Activated T-cell treated with anti-CD3 and anti-CD28 coated beads for 48 hours (primary cell): ENCODE data around the gene ZNF598.
"Not testable (repeated sequence)": the region's sequence is repeated elsewhere in the genome, so short reads cannot be mapped to it uniquely, and the experiment has no call there.

Experiments used
- DNase-seq: peaks from one replicate; pipeline ENCODE4 v3.0.0-alpha.2; 2020; ENCODE audit warnings: low read depth

The ZNF598 gene

DNA sequence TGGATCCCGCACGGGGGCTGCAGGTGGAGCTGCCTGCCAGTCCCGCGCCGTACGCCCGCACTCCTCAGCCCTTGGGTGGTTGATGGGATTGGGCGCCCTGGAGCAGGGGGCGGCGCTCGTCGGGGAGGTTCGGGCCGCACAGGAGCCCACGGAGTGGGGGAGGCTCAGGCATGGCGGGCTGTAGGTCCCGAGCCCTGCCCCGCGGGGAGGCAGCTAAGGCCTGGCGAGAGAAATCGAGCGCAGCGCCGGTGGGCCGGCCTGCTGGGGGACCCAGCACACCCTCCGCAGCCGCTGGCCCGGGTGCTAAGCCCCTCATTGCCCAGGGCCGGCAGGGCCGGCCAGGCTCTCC lies 51.5 kb downstream of the ZNF598 start:
- DNase-seq: not testable (repeated sequence)

DNA sequence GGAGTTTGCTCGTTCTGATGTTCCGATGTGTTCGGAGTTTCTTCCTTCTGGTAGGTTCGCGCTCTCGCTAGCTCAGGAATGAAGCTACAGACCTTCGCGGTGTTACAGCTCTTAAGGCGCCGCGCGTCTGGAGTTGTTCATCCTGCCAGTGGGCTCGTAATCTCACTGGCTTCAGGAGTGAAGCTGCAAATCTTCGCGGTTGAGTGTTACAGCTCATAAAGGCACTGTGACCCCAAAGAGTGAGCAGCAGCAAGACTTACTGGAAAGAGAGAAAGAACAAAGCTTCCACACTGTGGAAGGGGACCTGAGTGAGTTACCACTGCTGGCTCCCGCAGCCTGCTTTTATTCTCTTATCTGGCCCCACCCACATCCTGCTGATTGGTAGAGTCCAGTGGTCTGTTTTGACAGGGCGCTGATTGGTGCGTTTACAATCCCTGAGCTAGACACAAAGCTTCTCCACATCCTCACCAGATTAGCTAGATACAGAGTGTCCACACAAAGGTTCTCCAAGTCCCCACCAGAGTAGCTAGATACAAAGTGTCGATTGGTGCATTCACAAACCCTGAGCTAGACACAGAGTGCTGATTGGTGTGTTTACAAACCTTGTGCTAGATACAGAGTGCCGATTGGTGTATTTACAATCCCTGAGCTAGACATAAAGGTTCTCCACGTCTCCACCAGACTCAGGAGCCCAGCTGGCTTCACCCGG lies 52.0 kb downstream of the ZNF598 start:
- DNase-seq: not testable (repeated sequence)

DNA sequence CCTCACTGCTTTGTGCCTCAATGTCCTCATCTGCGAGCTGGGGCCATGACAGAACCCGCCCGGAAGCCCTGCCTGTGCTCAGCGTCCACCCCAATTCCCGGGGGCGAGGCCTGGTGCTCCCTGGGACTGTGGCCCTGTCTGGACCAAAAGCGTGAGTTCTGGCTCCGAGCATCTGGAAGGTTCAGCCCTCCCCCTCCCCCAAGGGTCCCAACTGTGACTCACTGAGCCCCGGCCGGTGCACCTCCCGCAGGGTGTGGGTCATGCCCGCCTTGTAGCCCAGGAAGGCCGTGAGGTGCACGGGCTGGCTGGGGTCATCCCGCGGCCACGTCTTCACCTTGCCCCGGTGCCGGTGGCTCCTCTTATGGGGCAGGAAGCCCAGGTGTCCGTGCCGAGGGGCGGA lies 55.9 kb downstream of the ZNF598 start:
- no peak for DNase-seq

DNA sequence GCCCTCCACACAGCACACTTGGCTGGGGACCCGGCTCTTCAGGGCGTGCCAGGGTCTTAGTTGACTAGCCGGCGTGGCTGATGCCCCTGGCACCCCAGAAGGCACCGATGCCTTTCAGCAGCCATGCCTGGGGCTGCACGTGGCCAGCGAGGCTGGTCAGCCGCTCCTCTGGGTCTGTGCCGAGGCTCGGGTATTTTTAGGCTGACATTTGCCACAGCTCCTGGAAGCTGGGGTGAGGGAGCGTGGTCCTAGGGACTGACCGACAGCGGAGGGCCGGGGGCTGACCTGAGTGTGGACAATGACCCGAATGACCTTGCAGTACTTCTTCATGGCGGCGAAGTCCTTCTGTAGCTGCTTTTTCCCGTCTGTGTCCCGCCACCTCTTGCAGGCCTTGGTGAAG lies 59.1 kb downstream of the ZNF598 start:
- DNase-seq: no peak

DNA sequence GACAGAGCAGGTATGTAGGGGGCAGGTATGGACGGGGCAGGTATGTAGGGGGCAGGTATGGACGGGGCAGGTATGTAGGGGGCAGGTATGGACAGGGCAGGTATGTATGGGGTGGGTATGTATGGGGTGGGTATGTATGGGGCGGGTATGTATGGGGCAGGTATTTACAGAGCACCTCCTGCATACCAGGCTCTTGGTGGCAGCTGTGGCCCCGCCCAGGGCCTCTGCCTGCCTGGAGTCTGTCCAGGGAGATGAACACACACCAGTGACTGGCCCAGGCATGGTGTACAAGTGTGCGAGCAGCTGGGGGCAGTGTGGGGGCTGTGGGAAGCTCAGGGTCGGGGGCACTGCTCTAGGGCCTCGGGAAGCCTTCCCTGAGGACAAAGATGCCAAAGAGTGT lies 59.6 kb downstream of the ZNF598 start:
- DNase-seq: no peak

DNA sequence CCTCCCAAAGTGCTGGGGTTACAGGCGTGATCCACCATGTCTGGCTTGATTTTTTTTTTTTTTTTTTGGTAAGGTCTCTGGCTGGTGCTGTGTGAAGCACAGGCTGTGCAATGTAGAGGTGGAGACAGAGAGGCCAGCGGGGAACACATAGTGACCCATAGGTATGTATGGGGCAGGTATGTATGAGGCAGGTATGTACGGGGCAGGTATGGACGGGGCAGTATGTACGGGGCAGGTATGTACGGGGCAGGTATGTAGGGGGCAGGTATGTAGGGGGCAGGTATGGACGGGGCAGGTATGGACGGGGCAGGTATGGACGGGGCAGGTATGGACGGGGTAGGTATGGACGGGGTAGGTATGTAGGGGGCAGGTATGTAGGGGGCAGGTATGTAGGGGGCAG lies 60.1 kb downstream of the ZNF598 start:
- no peak for DNase-seq
